Astrocyte (in vitro differentiated cells and primary cell): Measurements from ENCODE around the gene ZBBX.

Experiments used
- CTCF ChIP-seq: IDR thresholded peaks from 2 replicates; pipeline ENCODE4 v1.5.1; 2011; ENCODE audit warnings: low read depth, mild to moderate bottlenecking, inconsistent platforms, low read length, moderate library complexity; ENCODE audit not compliant: insufficient read depth
- EZH2 ChIP-seq: IDR thresholded peaks from 2 replicates; pipeline ENCODE4 v1.6.1; 2012; ENCODE audit warnings: mild to moderate bottlenecking, low read length, inconsistent platforms; ENCODE audit not compliant: insufficient read depth

- TF ChIP-seq CTCF (no peak), EZH2 (no peak)
Measured at GRCh38 chr3:167361306-167361705, 18.8 kb downstream of the ZBBX start.
